HepG2 (cell line): ENCODE data around the gene CERS5. TPM values are rescaled to one million over a fixed set of nuclear protein-coding genes. Genes with fewer than 3 reads are reported as not detected.

Experiments
- ERF ChIP-seq: IDR thresholded peaks from 2 replicates; pipeline ENCODE4 v1.6.1; 2018; ENCODE audit warnings: missing biosample characterization, missing genetic modification reagents
- KIAA2018 ChIP-seq: sonication (generic); formaldehyde crosslinking; IDR thresholded peaks from 2 replicates; pipeline ENCODE4 v1.5.0; 2020; ENCODE audit warnings: mild to moderate bottlenecking, missing genetic modification reagents, borderline replicate concordance
- PHF21A ChIP-seq: sonication (generic); formaldehyde crosslinking; IDR thresholded peaks from 2 replicates; pipeline ENCODE4 v1.5.0; 2020; ENCODE audit warnings: mild to moderate bottlenecking, missing genetic modification reagents
- RCOR2 ChIP-seq: IDR thresholded peaks from 2 replicates; pipeline ENCODE4 v1.6.1; 2016; ENCODE audit warnings: missing biosample characterization, missing genetic modification reagents
- SAP130 ChIP-seq: IDR thresholded peaks from 2 replicates; pipeline ENCODE4 v1.6.1; 2016; ENCODE audit warnings: low read depth
- SETDB1 ChIP-seq: sonication (generic); formaldehyde crosslinking; IDR thresholded peaks from 2 replicates; pipeline ENCODE4 v1.5.1; 2020; ENCODE audit warnings: missing genetic modification reagents, mild to moderate bottlenecking, borderline replicate concordance
- SOX5 ChIP-seq: IDR thresholded peaks from 2 replicates; pipeline ENCODE4 v1.6.1; 2016; ENCODE audit warnings: borderline replicate concordance
- SP1 ChIP-seq, 2 experiments: fragments of 450-650 bp in 1 of 2; sonication (generic) in 1 of 2; formaldehyde crosslinking in 1 of 2; IDR thresholded peaks; 2 replicates each; pipeline versions ENCODE4 v1.4.0 to v1.6.1; 2016 to 2020; ENCODE audit warnings: missing genetic modification reagents in 1 of 2
- ZMYM3 ChIP-seq: sonication (generic); formaldehyde crosslinking; IDR thresholded peaks from 2 replicates; pipeline ENCODE4 v1.5.1; 2020; ENCODE audit warnings: mild to moderate bottlenecking, missing genetic modification reagents
- ZNF18 ChIP-seq: sonication (generic); formaldehyde crosslinking; IDR thresholded peaks from 2 replicates; pipeline ENCODE4 v1.8.0; 2022; ENCODE audit warnings: mild to moderate bottlenecking, missing genetic modification reagents; ENCODE audit not compliant: insufficient replicate concordance
- ZNF292 ChIP-seq: sonication (generic); formaldehyde crosslinking; IDR thresholded peaks from 2 replicates; pipeline ENCODE4 v1.8.1; 2022; ENCODE audit warnings: mild to moderate bottlenecking, low read depth, missing genetic modification reagents, borderline replicate concordance
- ZNF580 ChIP-seq: IDR thresholded peaks from 2 replicates; pipeline ENCODE4 v1.6.1; 2016; ENCODE audit warnings: low read depth, borderline replicate concordance
- polyA plus RNA-seq, 8 experiments: library from polyadenylated mRNA; depleted of rRNA in 3 of 8; stranded (reverse) in 7 of 8; unstranded in 1 of 8; fragments of >200 nt; fragmentation: Illumina TruSeq in 4 of 8; extraction: Trizol in 4 of 8; gene quantifications; 2 replicates each; pipeline versions ENCODE4 v1.2.1 to v1.2.3, GENCODE V29; 2011 to 2016; ENCODE audit warnings: low read depth in 4 of 8, missing spikeins in 1 of 8, mixed read lengths in 1 of 8; ENCODE audit not compliant: insufficient read depth in 1 of 8
- total RNA-seq, 5 experiments: library from RNA; depleted of rRNA; stranded (reverse); fragments of >200 nt; fragmentation: Illumina TruSeq; extraction: Trizol; gene quantifications; 2 replicates each; pipeline ENCODE4 v1.2.3, GENCODE V29; 2016; ENCODE audit warnings: low read depth in 1 of 5
- TF ChIP-seq, protein P1 (sequence below): IDR thresholded peaks from 2 replicates; pipeline ENCODE4 v1.6.1; 2016; ENCODE audit warnings: low read depth, missing genetic modification reagents, missing compliant biosample characterization

The CERS5 gene
- total and polyA plus RNA-seq, 2 of the 13 experiments (the other 11 are each of a cell fraction or from before 2014, with no cell fraction given): 22.3 to 48.8 TPM

GRCh38 chr12:50188241-50188781 lies 21.1 kb upstream of the CERS5 start (continued):
- no peak for TF ChIP-seq SP1 (IDR thresholded peaks at IDR 0.05)
- TF ChIP-seq SP1 (CRISPR knock-in tag; IDR thresholded peaks at IDR 0.05): no peak
- no peak for TF ChIP-seq SETDB1 (CRISPR knock-in tag)
- 0 out of 2 replicates have a peak, but pooled peaks have one; percentile 55 for TF ChIP-seq ERF (CRISPR knock-in tag)
- TF ChIP-seq ZNF18 (CRISPR knock-in tag): peak; percentile 70
- TF ChIP-seq, protein P1, sequence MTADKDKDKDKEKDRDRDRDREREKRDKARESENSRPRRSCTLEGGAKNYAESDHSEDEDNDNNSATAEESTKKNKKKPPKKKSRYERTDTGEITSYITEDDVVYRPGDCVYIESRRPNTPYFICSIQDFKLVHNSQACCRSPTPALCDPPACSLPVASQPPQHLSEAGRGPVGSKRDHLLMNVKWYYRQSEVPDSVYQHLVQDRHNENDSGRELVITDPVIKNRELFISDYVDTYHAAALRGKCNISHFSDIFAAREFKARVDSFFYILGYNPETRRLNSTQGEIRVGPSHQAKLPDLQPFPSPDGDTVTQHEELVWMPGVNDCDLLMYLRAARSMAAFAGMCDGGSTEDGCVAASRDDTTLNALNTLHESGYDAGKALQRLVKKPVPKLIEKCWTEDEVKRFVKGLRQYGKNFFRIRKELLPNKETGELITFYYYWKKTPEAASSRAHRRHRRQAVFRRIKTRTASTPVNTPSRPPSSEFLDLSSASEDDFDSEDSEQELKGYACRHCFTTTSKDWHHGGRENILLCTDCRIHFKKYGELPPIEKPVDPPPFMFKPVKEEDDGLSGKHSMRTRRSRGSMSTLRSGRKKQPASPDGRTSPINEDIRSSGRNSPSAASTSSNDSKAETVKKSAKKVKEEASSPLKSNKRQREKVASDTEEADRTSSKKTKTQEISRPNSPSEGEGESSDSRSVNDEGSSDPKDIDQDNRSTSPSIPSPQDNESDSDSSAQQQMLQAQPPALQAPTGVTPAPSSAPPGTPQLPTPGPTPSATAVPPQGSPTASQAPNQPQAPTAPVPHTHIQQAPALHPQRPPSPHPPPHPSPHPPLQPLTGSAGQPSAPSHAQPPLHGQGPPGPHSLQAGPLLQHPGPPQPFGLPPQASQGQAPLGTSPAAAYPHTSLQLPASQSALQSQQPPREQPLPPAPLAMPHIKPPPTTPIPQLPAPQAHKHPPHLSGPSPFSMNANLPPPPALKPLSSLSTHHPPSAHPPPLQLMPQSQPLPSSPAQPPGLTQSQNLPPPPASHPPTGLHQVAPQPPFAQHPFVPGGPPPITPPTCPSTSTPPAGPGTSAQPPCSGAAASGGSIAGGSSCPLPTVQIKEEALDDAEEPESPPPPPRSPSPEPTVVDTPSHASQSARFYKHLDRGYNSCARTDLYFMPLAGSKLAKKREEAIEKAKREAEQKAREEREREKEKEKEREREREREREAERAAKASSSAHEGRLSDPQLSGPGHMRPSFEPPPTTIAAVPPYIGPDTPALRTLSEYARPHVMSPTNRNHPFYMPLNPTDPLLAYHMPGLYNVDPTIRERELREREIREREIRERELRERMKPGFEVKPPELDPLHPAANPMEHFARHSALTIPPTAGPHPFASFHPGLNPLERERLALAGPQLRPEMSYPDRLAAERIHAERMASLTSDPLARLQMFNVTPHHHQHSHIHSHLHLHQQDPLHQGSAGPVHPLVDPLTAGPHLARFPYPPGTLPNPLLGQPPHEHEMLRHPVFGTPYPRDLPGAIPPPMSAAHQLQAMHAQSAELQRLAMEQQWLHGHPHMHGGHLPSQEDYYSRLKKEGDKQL (CRISPR knock-in tag): no peak
- no peak for TF ChIP-seq ZNF580 (CRISPR knock-in tag)
- peak; percentile 57; the same call in 1 of the 2 replicates for TF ChIP-seq SOX5 (CRISPR knock-in tag)
- TF ChIP-seq PHF21A (CRISPR knock-in tag): peak; percentile 80
- TF ChIP-seq KIAA2018: no peak
- 0 out of 2 replicates have a peak, but pooled peaks have one; percentile 57 for TF ChIP-seq RCOR2 (CRISPR knock-in tag)
- peak; percentile 39; the same call in 1 of the 2 replicates for TF ChIP-seq ZNF292 (CRISPR knock-in tag)
- TF ChIP-seq SAP130 (CRISPR knock-in tag): peak; percentile 67
- peak; percentile 23; the same call in 1 of the 2 replicates for TF ChIP-seq ZMYM3
